Brain microvascular endothelial cell (primary cell): ENCODE data around the gene AKT2.

ENCODE experiments used
- DNase-seq: peaks from one replicate; pipeline ENCODE4 v3.0.0-alpha.2; 2020
- H3K27ac ChIP-seq: fragments of 250-450 bp; sonication (Bioruptor Pico); 2 replicates; pipeline ENCODE4 v1.5.1; 2020; ENCODE audit warnings: mild to moderate bottlenecking, moderate library complexity
- H3K27me3 ChIP-seq: fragments of 250-450 bp; sonication (Bioruptor Pico); replicated peaks from 2 replicates; pipeline ENCODE4 v1.5.1; 2020; ENCODE audit warnings: mild to moderate bottlenecking
- H3K36me3 ChIP-seq: fragments of 250-450 bp; sonication (Bioruptor Pico); replicated peaks from 2 replicates; pipeline ENCODE4 v1.5.1; 2020; ENCODE audit warnings: mild to moderate bottlenecking
- H3K4me3 ChIP-seq: 2 replicates; pipeline ENCODE4 v1.5.1; 2011; ENCODE audit warnings: low read depth, mild to moderate bottlenecking, control low read depth, low read length, moderate library complexity
- in situ Hi-C: cut with HindIII; loops from 2 replicates; pipeline ENCODE4 v1.10.0; 2017; ENCODE audit warnings: low sequenced_read_pairs, low pct_ligation_motif_present
- TF ChIP-seq, protein P1 (sequence below): IDR thresholded peaks from 2 replicates; pipeline ENCODE4 v1.5.1; 2011; ENCODE audit warnings: low read depth, mild to moderate bottlenecking, moderate library complexity, low read length, control low read depth, inconsistent platforms; ENCODE audit errors: missing control alignments

Gene AKT2

DNA sequence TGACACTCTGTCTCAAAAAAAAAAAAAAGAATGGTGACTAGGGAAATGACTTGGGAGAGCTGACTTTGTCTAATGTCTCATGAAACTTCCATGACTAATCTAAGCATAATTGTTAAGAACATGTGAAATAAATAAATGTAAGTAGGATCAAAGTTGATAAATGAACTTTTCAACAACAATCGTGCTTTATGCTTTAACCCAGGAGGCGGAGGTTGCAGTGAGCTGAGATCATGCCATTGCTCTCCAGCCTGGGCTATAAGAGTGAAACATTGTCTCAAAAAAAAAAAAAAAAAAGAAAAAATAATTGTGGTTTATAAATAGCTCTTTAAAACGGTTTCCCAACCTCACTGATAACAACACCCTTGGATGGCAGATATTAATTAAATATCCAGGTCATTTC is 12.9 kb upstream of the AKT2 start:
- DNase-seq, result no peak
- Histone ChIP-seq H3K36me3 (no peaks in the 10 kb centered on the region), H3K27me3 (no peaks in the 10 kb centered on the region), H3K4me3 (no peak overlapping the region), H3K27ac (no peak overlapping the region)
- TF ChIP-seq, protein P1, sequence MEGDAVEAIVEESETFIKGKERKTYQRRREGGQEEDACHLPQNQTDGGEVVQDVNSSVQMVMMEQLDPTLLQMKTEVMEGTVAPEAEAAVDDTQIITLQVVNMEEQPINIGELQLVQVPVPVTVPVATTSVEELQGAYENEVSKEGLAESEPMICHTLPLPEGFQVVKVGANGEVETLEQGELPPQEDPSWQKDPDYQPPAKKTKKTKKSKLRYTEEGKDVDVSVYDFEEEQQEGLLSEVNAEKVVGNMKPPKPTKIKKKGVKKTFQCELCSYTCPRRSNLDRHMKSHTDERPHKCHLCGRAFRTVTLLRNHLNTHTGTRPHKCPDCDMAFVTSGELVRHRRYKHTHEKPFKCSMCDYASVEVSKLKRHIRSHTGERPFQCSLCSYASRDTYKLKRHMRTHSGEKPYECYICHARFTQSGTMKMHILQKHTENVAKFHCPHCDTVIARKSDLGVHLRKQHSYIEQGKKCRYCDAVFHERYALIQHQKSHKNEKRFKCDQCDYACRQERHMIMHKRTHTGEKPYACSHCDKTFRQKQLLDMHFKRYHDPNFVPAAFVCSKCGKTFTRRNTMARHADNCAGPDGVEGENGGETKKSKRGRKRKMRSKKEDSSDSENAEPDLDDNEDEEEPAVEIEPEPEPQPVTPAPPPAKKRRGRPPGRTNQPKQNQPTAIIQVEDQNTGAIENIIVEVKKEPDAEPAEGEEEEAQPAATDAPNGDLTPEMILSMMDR, result no peak
- in situ Hi-C loops, result no loop called here

DNA sequence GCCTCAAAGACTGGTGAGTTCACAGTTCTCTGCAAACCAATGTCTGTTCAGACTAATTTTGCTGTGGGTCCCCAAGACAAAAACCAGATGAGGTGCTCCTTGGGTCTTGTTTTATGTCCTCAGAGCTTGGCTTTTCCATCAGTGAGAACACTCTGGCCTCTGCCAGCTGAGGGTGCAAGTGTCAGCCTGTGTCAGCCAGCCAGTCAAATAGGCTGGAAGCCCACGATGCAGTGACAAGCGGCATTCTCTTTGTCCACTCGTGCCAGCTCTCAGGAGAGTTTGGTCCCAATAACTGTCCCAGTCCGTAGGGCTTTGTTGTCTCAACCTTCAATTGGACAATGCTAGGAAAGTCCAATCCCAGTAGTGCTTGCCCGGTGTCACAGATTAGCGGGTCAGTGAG is 9.4 kb upstream of the AKT2 start:
- Histone ChIP-seq H3K4me3 (no peak overlapping the region), H3K27me3 (no peaks in the 10 kb centered on the region), H3K36me3 (no peaks in the 10 kb centered on the region), H3K27ac (no peak overlapping the region)
- DNase-seq, result no peak
- TF ChIP-seq, protein P1, result no peak
- in situ Hi-C loops, result no loop called here

DNA sequence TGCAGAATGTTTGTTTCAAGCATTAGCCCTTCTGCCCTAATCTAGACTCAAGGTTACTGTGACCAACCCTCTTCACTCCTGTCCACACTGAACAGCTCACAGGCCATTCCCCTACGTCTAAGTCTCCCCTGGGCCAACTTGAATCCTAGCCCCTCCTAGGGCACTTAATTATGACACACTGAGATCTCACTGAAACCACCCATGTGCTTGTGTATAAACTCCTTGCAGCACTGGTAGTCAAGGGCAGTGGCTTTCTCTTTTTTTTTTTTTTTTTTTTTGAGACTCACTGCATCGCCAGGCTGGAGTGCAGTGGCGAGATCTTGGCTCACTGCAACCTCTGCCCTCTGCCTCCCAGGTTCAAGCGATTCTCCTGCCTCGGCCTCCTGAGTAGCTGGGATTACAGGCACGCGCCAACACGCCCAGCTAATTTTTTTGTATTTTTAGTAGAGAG is 1.9 kb upstream of the AKT2 start:
- TF ChIP-seq, protein P1, result no peak
- DNase-seq, result no peak
- Histone ChIP-seq H3K36me3 (no peaks in the 10 kb centered on the region), H3K27ac (no peak overlapping the region), H3K4me3 (no peak overlapping the region), H3K27me3 (no peaks in the 10 kb centered on the region)
- in situ Hi-C loops, result no loop called here

DNA sequence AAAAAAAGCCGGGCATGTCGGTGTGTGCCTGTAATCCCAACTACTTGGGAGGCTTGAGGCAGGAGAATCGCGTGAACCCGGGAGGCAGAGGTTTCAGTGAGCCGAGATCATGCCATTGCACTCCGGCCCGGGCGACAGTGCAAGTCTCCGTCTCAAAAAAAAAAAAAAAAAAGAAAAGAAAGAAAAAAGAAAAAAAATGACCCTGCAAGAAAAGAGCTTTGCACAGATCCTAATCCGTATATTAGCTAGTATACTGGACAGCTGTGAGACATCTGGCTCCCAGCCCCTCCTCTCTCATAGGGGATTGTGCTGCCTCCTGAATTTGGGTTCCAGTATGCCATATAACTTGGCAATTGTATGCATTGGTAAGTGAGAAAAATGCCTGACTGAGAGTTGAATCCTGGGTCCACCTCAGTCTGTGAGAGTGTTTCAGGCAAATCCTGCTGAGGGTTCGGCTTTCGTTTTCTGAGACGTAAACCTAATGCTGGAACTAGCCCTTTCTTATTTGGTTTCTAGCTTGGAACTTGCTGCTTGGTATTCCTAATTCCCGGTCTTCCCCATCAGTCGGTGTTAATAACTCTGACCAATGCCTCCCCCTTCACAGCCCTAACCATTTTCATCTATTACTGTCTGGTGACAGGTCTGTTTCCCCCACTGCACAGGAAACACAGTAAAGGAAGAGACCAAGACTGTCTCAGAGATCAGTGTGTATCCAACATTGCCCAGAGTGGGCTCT is 1.3 kb upstream of the AKT2 start:
- H3K27ac ChIP-seq, result no peak overlapping the region
- no peak for DNase-seq
- H3K27me3 ChIP-seq, result no peaks in the 10 kb centered on the region
- H3K4me3 ChIP-seq, result no peak overlapping the region
- in situ Hi-C loops, result no loop called here
- TF ChIP-seq, protein P1, result no peak
- H3K36me3 ChIP-seq, result no peaks in the 10 kb centered on the region

DNA sequence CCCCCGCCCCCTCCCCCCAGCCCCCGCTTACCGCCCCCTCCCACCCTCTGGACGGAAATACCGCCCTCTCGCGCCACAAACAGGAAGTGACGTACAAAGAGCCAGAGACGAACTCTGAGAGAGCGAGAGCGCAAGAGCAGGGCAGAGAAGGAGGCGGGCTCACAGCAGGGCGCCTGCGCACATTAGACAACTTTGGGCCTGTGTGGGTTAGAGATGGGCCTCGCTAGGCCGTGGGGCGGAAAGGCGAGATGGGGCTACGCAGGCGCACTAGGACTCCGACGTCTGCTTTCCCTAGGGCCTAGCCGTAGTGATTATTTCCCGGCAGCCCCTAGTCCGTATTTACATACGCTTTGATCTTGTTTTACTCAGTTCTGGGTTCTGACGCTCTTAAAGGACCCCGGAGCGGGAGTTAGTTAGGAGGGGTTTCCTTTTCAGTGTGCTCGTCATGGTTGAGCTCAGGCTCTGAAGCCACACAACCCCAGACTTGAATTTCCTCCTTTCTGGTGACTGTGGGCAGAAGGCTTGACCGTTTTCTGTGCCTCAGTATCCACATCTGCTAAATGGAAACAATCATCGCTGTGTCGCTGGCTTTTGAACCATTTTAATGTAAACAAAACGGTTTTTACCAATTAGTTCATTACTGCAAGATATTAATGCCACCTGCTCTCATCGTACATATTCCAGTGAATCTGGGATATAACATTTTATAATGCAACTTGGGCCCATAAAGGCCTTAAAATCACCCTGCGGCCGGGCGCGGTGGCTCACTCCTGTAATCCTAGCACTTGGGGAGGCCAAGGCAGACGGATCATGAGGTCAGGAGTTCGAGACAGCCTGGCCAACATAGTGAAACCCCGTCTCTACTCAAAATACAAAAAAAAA is 449 bp upstream of the AKT2 start:
- TF ChIP-seq, protein P1, result no peak
- peak overlapping the region; percentile 92 for H3K4me3 ChIP-seq
- DNase-seq, result peak; percentile 99
- no peaks in the 10 kb centered on the region for H3K27me3 ChIP-seq
- in situ Hi-C loops, result no loop called here
- H3K27ac ChIP-seq, result peak overlapping the region; percentile 91
- no peaks in the 10 kb centered on the region for H3K36me3 ChIP-seq

DNA sequence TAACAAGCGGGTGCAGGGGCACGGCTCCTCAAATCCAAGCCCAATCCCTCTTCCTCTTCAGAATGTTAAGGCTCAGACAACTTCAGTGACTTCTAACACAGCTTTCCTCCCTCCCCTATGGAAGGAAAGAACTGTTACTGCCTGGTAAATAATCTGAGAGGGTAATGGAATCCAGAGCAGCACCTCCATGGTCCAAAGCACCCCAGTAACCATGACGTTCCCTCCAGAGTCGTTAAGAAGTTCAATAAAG is 969 bp downstream of the AKT2 start:
- DNase-seq, result no peak
- Histone ChIP-seq H3K27ac (peak overlapping the region; percentile 91), H3K36me3 (no peaks in the 10 kb centered on the region), H3K4me3 (peak overlapping the region; percentile 92), H3K27me3 (no peaks in the 10 kb centered on the region)
- in situ Hi-C loops, result no loop called here
- TF ChIP-seq, protein P1, result no peak
